Stimulated activated CD4-positive, alpha-beta T cell treated with anti-CD3 and anti-CD28 coated beads, Interleukin-15, amount 100 ng/mL, for 1 hour (primary cell): ENCODE results near the gene MCRIP2.
A peak's percentile ranks its signal among the peaks of the same experiment; 100 is the strongest.
"Not testable (repeated sequence)": the region's sequence is repeated elsewhere in the genome, so short reads cannot be mapped to it uniquely, and the experiment has no call there.

Experiments
- DNase-seq, 2 donors: peaks; one replicate each; pipeline ENCODE4 v3.0.0-alpha.2; 2020; ENCODE audit warnings: low read depth in 1 of 2, low spot score in 1 of 2

MCRIP2 gene

DNA sequence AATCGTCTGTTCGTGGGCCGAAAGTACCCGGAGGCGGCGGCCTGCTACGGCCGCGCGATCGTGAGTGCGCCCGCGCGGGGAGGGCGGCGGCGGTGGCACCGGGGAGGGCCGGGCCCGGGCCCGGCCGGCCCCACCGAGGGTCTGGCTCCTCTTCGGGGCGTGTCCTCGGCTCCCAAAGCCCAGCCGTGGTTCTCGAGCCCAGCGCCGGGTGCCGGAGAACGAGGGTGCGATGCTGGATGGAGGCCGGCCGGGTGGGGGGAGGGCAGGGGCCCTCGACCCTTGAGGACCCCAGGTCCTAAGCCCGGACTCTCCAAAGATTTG lies 39.0 kb downstream of the MCRIP2 start:
- no peak for DNase-seq

DNA sequence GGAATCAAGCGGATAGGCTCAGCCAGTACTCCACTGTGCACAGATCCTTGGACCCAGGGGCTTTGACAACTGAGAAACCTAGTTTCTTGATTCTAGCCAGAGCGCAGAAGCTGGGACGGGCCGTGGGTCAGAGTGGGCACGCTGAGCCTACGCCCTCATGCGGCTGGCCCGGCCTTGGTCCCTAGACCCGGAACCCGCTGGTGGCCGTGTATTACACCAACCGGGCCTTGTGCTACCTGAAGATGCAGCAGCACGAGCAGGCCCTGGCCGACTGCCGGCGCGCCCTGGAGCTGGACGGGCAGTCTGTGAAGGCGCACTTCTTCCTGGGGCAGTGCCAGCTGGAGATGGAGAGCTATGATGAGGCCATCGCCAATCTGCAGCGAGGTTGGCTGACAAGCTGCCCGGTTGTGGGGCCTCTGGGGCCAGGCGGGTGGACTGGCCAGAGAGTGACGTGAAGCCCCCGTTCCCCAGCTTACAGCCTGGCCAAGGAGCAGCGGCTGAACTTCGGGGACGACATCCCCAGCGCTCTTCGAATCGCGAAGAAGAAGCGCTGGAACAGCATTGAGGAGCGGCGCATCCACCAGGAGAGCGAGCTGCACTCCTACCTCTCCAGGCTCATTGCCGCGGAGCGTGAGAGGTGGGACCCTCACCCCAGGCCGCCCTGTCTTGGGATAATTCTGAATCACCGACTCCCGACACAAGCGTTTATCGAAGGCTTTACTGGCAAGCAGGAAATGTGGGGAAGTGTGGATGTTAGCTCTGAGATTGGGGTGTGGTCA lies 39.5 kb downstream of the MCRIP2 start:
- DNase-seq: no peak

DNA sequence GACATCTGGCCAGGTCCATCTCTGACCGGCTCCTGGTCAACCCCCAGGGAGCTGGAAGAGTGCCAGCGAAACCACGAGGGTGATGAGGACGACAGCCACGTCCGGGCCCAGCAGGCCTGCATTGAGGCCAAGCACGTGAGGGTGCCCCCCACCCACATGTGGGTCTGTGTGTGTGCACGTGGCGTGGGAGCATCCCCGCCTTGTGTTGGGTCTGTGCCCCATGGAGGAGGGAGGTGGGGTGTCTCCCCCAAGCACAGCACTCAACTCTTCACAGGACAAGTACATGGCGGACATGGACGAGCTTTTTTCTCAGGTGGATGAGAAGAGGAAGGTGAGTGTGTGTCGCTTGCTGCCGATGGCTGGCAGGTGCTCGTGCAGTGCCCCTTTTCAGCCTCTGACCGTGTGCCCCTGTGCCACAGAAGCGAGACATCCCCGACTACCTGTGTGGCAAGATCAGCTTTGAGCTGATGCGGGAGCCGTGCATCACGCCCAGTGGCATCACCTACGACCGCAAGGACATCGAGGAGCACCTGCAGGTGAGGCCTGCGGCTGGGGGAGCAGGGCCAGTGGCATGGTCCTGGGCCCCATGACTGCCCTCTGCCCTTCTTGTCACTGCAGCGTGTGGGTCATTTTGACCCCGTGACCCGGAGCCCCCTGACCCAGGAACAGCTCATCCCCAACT lies 40.3 kb downstream of the MCRIP2 start:
- DNase-seq: no peak

DNA sequence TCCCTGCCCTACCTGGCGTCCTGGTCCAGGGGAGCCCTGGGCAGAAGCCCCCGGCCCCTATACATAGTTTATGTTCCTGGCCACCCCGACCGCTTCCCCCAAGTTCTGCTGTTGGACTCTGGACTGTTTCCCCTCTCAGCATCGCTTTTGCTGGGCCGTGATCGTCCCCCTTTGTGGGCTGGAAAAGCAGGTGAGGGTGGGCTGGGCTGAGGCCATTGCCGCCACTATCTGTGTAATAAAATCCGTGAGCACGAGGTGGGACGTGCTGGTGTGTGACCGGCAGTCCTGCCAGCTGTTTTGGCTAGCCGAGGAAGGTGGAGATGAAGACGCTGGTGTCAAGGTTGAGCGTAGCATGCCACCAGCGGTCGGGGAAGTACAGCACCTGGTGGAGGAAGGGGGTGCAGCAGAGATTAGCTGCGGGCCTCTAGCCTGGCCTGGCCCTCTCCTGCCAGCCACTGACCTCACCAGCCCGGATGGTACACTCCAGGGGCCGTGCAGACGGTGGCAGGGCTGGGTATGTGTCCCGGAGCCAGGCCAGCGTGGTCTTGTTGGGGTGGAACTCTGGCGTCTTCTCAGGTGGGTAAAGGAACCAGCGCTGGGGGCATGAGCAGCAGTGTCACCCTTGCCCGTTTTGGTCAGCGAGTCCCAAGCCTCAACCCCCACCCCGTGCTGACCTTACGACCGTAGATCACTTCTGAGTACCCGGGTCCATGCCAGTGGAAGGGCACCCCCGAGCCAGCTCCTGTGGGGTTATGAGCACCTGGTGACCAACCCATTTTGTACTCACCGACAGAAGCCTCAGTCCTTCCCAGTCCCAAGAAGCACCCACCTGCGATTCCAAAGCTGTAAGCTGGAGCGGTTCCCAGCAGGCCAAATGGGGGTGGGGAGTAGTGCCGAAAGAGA lies 41.1 kb downstream of the MCRIP2 start:
- DNase-seq: no peak

DNA sequence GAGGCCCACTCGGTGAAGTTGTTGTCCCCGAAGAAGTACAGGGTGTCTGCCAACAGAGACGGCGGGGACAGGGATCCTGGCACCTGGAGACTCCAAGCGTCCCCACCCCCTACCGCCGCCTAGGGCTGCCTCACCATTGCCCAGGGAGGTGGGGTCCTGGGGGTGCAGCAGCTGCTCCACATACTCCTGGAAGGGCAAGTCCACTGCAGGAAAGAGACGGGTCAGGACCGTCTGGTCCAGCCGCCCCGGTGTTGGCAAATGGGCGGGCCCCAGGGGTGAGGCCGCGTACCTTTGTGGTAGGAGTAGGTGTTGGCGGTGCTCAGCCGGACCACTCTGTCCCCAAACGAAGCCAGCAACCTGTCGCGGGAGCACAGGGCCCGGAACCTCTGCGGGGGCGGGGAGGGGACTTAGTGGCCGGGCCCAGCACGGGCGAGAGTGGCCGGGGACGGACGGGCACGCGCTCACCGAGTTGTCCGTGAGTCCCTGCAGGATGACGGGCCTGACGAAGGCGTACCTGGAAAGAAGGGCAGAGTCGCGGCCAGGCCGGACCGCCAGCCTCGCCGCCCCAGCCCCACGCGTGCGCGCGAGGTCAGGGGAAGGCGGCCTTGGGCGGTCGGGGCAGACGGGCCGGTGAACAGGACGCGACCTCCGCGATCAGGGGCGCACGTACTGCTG lies 41.9 kb downstream of the MCRIP2 start:
- DNase-seq: no peak

DNA sequence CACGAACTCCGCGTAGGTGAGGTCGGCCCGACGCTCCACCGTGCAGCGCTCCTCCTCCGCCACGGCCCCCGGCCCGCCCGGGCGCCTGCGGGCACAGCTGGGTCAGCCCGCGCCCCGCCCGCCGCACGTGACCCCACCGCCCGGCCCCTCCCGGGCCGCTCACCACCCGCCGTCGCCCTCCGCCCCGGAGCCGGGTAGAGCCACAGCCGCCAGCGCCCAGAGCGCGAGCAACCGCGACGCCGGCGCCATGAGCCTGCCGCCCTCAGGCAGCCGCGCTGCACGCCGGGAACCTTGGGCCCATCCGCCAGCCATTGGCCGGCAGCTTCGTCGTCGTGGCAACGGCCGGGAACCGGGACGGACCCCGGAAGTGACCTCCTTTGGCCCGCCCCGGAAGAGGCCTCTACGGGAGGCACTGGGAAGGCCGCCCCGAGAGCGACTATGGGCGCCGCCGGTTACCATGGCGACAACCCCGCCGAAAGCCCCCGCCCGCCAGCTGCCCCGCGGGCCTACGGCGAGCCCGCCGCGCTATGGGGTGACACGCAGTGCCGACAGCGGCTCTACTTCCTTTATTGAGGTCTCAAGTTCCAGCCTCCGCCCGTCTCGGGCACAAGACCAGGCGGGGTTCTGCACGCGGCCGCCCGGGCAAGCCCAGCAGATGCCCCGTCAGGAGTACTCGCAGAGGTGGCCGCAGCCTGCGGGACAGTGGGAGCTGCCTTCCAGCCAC lies 42.6 kb downstream of the MCRIP2 start, which contains the start of gene JMJD8:
TSS of gene JMJD8 (minus strand) at position 264 of the 724 bp plus-strand sequence. CDS start at position 249, 15 bp downstream.
- DNase-seq: peak; percentile 92 to 97

DNA sequence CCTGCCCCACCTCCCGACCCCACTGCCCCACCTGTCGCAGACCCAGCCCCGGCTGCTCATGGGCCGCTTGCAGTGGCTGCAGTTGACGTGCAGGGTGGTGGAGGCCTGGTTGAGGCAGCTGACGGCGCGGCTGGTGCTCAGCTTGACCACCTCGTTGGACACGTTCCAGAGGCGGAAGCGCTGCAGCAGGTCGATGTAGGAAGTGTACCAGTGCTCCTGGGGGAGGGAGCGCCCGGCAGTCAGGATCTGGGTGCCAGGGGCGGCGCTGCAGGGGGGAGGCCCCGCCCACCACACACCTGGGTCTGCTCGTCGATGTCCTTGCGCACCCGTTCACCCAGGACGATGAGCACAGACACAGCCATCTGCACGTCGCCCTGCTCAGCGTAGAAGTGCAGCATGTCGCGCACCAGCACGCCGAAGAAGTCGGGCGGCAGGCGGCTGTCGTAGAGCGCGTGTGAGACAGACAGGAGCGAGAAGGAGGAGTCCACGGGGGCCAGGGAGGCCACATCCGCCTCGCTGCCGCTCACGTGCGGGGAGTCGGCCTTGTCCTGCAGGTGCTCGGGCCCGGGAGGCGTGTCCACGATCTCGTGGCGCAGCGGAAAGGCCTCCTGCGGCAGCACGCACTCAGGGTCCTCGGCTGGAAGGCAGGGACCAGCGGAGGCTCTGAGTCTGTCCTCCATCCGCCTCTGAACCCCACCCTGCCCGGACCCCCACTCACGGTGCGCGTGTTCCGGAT lies 43.5 kb downstream of the MCRIP2 start:
- no peak for DNase-seq

DNA sequence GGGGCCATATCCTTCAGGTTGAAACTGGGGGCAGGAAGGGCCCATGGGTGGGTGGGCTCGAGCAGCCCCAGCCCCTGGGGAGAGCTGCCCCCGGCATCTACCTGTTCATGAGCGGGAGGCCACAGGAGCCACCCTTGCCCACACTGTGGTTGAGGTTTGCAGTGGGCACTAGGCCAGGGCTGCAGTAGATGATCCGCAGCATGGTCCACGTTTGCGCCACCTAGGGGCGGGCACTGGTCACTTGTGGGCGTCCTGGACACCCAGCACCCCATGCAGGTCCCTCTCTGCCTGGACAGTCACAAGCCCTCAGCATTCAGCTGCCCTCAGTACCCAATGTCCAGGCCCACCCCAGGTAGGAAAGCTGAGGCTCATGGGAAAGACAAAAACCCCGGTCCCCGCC lies 44.3 kb downstream of the MCRIP2 start:
- no peak for DNase-seq

DNA sequence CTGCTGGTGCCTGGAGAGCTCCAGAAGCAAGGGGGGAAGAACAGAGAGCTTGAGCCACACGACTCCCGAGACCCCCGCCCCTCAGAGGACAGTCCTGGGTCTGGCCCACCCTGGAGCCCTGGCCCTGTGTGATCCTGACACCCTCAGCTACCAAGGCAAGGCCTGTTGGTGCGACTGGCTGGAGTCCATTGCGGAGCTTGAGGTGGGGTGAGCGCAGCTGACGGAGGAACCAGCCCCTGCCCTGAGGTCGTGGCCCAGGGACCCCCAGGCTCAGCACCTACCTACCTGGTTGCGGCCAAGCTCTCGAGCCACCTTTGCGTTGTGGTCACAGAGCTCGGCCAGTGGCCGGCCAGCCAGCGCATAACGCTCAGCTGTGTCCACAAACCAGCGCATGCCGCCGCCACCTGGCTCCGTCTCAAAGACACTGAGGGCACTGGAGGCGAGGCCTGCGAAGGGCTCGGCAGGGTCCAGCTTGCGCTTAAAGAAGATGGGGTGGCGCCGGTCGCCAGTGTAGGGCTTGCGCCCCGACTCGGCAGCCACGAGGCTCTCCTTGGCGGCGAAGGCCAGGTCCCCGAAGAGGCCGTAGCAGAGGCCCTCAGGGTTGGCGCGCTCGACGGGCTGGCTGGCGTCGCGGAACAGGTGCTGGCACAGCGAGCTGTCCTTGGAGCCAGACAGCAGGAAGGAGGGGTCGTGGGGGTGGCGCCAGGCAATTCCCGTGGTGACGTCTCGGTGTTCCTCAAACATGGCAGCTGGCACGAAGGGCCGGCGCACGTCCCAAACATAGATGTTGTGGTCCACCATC lies 45.0 kb downstream of the MCRIP2 start:
- DNase-seq: no peak

DNA sequence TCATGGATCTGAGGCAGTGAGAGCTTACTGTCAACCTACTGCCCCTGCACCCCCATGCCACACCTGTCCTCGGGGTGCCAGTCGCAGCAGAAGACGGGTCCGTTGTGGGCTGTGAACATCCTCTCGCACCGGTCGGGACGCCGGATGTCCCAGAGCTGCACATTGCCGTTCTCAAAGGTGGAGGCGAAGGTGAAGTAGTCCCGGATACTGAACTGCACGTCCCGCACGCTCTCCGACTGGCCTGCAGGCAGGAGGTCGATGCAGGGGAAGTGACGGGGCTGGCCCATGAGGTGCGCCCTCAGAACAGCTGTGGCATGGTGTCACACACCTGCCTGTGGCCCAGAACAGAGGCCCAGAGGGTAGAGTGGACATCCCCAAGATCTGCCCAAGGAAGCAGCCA lies 45.9 kb downstream of the MCRIP2 start:
- DNase-seq: no peak

DNA sequence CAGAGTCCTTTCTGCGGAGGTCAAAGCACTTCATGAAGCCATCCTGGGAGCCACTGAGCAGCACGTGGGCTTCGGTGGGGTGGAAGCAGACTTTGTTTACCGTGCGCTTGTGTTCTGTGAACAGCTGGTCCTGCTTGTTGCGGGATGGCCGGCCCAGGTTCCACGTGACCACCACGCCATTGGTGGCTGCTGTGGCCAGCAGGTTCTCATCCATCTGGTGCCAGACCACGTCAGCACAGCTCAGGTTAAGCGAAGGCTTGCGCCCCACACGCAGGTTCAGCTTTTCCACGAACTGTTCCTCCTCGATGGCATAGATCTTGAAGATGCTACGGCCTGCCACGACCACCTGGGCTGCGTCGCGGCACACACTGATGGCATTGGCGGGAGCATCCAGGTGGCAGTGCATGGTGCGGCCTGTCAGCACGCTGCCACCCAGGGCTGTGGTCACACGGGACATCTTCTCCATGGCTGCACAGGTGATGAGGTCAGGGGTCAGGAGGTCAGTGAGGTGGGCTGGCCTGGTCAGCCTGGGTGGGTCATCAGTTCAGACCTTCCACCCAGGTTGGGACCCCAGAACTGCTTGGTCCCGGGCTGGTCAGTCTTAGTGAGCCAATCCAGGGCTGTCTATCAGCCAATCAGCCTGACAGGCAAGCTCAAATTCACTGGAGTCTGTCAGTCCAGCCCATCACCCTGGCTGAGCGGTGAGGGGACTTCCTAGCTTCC lies 47.7 kb downstream of the MCRIP2 start:
- no peak for DNase-seq

DNA sequence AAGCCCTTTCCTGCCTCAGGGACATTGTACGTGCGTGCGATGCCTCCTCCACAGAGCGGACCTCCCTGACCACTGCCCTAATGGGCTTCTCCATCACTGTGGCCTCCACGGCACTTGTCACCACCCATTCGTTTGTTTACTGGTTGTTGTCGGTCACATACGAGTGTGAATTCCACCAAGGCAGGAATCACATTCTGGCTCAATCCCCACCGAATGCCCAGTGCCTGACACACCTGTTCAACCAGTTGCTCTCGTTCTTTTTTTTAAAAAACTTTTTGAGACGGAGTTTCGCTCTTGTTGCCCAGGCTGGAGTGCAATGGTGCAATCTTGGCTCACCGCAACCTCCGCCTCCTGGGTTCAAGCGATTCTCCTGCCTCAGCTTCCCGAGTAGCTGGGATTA lies 49.6 kb downstream of the MCRIP2 start:
- DNase-seq: not testable (repeated sequence)

DNA sequence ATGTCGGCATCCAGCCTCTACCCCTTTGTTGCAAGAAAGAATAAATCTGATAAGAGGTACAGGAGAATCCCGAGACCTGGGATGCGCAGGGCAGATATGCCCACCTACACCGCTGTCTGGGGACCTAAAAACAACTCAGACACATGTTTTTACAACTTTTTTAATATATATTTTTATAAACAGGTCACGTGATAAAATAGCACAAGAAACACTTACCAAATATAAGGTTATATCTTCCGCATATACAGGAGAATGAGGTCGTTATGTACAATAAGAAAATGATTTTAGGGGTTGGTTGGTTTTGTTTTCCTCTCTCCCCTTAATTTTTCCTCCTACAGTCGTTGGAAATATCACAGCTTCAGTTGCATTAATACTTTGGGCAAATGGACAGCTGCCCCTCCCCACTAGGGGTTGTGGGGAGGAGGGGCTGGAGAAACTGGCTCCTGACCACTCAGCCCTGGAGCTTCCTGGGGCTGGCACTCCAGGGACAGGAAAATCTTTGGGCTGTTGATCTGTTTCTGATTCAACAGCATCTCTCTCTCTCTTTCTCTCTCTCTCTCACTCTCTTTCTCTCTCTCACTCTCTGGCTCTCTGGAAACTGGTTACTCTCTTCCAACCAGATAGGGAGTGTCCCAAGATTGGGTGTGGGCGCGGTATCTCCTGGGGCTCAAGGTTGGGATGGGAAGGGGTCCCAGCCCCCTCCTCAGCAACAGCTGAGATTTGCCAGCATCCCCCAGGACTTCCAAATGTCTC lies 50.9 kb downstream of the MCRIP2 start:
- no peak for DNase-seq

DNA sequence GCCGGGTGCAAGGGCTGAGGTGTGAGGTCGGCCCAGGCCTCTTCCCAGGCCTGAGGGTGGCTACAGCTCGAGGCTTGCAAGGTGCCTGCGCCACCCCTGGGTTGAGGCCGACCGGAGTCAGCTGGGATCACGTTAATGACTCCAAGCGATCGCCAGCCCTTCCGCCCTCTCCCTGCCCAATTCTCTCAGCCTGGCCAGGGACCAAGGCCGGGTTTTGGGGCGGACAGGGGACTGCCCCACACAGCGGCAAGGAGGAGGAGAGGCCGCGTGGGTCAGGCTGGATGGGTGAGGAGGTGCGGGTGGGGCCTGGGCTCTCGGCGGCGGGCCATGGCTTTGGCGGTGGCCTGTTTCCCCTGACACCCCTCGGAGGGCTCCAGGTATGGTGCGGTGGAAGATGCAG lies 51.7 kb downstream of the MCRIP2 start:
- no peak for DNase-seq

DNA sequence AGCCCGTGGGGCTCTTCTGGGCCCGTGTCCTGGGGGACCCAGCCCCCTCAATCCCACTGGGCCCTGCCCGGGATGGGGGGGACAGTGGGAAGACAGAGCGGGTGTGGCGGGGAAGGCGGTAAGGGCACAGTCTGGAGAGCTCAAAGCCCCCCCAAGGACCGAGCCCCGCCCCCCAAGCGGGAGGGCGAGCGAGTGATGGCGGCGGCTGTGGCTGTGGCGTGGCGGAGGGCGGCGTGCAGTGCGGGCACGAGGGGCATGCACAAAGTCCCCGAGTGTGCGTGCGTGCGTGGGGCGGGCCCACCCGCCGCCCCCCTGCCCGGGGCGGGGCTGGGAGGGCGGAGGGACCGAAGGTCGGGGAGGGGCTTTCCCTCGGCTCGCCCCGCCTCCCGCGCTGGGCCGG lies 52.1 kb downstream of the MCRIP2 start:
- DNase-seq: no peak

DNA sequence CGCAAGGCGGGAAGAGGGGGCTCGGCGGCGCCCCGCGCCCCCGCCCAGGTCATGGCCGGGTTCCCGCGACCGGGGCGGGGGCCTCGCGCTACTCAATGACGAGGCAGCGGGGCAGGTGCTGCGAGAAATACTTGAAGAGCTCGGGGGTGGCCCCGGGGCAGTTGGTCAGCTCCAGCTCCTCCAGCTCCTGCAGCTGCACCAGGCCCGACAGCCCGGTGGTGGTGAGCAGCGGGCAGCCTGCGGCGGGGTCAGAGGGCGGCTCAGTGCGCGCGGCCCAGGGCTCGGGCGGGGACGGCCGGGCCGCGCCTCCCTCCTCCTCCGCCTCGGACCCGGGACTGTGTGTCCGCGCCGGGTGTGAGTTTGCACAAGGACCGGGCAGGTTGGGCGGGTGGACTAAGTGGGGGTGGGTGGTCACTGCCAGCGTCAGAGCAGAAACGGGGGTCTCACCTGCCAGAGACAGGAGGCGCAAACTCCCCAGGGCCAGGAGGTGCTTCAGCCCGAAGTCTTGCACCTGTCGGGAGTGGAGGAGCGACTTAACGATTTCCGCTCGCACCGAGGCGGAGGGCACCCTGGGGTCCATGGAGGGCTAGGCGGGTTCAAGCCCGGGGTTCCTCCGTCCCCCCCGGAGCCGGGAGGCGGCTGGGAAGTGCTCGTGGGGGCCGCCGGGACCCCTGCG lies 52.7 kb downstream of the MCRIP2 start:
- no peak for DNase-seq

DNA sequence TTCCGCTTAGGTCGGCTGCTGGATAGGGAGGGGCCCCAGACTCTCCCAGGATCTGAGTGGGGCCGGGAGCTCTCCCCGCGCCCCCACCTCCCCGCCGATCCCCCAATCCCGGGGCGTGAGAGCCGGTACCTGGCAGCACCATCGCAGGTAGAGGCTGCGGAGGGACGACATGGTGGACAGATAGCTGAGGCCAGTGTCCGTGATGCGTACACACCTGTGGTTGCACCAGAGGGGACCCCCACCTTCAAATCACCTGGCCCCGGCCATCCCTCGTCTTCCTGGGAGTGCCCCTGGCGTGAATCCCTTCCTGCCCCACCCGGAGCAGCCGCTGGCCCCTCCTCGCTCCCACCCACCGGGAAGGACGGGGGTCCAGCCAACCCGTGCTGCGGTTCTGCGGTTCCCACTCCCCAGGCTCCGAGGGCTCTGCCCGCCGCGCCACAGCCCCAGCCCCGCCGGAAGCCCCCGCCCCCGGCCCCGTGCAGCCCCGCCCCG lies 53.3 kb downstream of the MCRIP2 start:
- no peak for DNase-seq
